Body of pancreas (tissue), 4 donors: ENCODE measurements around the gene KLHL29.

ENCODE experiments used
- CTCF ChIP-seq, 7 experiments: fragments of 450-650 bp in 4 of 7; fragments of 200-600 bp in 3 of 7; sonication (generic) in 3 of 7; IDR thresholded peaks; one replicate each; pipeline ENCODE4 v1.5.1; 2016 to 2019; ENCODE audit warnings: antibody characterized with exemption in 7 of 7
- POLR2A ChIP-seq, 3 donors: fragments of 450-650 bp; IDR thresholded peaks; one replicate each; pipeline ENCODE4 v1.6.1; 2016; ENCODE audit warnings: antibody characterized with exemption in 3 of 3, mild to moderate bottlenecking in 2 of 3

- TF ChIP-seq CTCF (IDR thresholded peaks at IDR 0.05) (no peak), POLR2A (IDR thresholded peaks at IDR 0.05) (no peak)
Observed at GRCh38 chr2:23377771-23378170, 7.2 kb upstream of the KLHL29 start.
